COR-L47 (cell line): ENCODE measurements around the gene CDK17.
"Not testable (repeated sequence)": the region's sequence is repeated elsewhere in the genome, so short reads cannot be mapped to it uniquely, and the experiment has no call there.

Source experiments
- DNase-seq: peaks from one replicate; lab custom pipeline; 2025; lab: John Stamatoyannopoulos, UW

The CDK17 gene

GRCh38 chr12:96417688-96418087, 17.4 kb upstream of the CDK17 start:
- not testable (repeated sequence) for DNase-seq

DNA sequence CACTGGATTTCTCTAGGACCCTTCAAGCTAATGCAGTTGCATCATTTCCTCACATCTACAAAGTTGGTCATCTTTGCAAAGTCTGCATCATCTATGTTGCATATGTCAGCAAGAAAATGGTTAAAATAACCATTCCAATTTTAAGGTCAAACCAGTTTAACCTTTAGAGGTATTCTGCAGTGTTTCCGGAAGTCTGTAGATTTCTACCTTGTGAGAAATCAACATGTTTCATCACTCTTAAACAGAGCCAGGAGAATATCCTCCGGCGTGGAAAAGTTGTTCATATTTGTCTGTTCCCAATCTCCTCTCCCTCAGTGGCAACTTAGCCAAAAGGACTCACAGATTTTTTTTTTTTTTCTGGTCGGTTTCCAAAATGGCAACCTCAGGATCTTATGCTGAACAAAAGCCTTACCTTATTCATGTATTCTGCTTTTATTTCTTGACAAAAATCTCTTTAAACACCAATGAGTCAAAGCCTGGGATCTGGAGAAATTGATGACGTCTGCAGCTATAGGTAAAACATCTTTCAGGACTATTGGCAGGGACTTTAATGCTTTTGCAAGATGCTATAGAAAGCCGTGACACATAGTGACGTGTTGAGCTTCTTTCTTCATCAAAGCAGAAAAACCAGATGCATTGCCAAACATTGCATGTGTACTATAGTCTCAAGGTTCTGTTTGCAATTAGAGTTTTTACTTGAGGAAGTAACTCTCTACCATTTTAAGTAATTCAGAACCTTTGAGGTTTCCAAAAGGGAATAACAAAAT, 16.0 kb upstream of the CDK17 start:
- DNase-seq: no peak

DNA sequence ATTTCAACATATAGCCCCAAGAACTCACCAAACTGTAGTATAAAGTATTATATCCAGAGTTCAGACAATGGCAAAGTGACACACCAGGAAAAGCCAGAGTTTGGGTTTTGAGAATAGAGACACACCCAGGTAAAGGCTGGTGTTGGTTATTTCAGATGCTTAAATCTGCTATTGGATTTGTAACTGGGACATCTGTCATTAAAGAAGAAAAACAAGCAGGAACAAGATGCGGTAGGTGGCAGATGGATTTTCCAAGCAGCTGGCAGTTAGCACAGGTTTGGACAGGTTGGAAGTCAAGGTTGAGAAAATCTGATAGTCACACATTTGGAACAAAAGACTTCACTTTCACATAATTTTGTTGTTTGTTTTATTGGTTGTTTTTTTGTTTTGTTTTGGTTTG, 14.4 kb upstream of the CDK17 start:
- no peak for DNase-seq

GRCh38 chr12:96412431-96412830, 12.2 kb upstream of the CDK17 start:
- no peak for DNase-seq

- no peak for DNase-seq
Observed at GRCh38 chr12:96409731-96410130, 9.5 kb upstream of the CDK17 start.

DNA sequence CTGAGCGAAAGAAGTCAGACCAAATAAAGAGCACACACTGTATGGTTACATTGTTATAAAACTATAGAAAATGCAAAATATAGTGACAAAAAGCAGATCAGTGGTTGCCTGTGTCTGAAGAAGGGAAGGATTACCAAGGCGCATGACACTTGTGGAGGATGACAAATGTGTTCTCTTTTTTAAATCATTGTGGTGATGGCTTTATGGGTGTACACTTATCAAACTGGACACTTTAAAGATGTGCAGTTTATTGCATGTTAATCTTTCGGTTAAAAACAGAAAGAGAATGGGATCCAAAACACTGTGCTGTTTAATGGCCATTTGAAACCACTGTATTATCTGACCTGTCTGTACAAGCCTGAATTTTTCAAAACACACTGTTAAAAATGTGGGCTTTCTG, 8.8 kb upstream of the CDK17 start:
- no peak for DNase-seq

- not testable (repeated sequence) for DNase-seq
Observed at GRCh38 chr12:96407429-96408097, 7.3 kb upstream of the CDK17 start.

GRCh38 chr12:96404696-96405095, 4.5 kb upstream of the CDK17 start:
- no peak for DNase-seq

DNA sequence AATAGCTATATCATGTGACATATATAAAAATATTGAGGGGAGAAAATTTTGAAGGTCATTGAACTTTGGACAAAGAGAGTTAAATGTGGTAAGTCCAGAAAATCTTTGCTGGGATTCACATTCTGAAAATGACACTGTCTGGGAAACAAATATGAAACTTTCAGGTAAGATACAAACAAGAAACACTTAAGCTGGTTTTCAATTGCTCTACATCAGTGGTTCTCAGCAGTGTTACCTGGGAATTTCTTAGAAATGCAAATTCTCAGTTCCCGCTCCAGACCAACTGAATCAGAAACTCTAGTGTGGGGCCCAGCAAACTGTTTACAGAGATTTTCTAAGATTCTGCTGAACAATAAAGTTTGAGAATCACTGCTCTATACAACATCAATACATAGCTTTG, 3.6 kb upstream of the CDK17 start:
- DNase-seq: no peak

GRCh38 chr12:96402522-96402921, 2.3 kb upstream of the CDK17 start:
- DNase-seq: not testable (repeated sequence)

- DNase-seq: no peak
Observed at GRCh38 chr12:96402061-96402460, 1.8 kb upstream of the CDK17 start.

DNA sequence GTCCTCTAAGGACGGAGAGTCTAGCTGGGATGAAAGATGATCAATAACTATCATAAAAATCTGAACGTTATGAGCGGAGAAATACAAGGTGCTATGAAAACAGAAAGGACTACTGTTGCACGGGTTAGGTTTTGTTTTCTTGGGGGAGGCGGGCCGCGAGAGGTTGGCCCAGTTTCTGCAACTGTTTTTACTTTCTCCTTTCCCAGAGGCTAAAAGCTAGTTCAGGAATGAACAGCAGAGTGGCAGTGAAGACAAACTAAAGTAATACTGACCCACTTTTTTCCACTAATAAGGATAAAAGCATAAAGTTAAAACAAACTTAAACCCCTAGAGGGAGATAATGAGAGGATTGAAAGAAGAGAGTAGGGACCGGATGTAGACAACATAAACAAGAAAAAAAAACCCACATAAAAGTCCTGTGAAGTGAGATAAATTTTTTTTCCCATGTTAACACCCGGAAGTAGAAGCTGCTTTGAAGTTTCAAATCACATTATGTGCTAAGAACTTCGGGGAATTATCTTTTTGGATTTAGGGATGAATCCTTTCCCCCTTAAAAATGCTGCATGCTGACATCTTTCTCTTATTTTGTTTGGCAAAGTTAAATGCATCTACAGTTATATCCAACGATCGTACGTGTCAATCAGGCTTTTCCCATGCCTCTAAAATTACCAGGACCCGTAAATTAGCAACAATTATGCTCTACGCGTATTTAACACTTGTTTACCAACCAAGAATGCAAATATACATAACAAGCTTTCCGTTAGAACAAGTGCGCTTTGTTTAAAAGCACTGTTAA, 1.0 kb upstream of the CDK17 start:
- DNase-seq: peak; percentile 9

- DNase-seq: no peak
Observed at GRCh38 chr12:96400631-96401075, 414 bp upstream of the CDK17 start.

GRCh38 chr12:96399120-96399918, 920 bp downstream of the CDK17 start:
- peak; percentile 54 for DNase-seq

DNA sequence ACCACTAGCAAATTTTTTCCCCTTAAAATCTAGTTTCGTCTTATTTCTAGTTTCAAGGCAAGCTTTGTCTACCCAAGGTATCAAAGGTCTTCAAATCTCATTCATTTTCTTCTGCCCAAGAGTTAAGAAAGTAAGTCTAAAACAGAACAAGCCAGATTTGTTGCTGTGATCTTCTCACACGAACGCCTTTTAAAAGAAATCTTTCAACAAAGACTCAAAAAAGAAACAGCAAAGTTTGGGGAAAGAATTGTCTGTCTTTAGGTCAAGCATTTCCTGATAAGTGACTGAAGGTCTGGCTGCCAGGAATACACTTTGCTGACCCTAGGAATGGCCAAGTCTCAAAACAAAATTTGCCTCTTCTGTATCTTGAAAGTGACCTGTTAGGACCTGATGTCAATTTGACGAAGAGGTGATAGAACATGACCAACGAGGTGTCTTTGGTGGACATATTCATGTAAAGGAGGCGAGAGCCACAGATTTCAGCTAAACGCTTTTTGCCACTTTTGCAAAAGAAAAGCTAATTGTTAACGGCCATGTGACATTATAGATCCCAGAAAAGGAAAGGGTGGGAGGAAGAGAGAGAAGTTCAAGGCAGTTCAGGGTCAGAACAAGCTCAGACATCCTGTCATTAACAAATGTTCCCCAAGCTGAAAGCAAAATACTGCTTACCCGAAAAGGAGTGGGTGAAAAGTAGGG, 1.7 kb downstream of the CDK17 start:
- no peak for DNase-seq

DNA sequence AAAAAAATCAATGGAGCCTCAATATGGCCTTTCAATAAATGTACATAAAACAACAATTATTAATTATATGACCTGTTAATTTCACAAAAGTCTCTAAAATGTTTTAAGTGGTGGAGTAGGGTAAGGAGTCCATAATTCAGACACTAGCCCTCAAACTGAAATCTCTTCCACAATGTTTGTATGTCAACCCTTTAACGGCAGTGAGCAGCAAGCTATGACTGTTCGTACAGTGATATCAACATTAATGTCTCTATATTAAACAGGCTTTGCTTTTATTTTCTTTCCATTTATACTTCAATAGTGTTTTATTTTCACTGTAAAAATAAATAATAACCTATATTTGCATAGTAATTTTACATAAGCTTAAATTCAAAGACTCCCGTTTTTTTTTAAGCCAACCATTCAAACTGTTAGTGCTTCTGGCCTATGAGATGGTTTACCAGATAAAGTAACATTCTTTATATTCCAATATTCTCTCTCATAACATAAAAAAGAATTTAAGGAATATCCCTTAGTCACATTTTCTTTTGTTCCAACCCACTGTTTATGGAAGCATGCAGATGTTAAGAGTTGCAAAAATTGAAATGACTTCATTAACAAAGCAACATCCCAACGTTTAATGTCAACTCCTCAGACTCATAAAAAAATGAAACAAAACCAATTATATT, 2.3 kb downstream of the CDK17 start:
- no peak for DNase-seq

- DNase-seq: no peak
Observed at GRCh38 chr12:96396914-96397313, 3.3 kb downstream of the CDK17 start.

GRCh38 chr12:96396209-96396608, 4.0 kb downstream of the CDK17 start:
- DNase-seq: no peak

DNA sequence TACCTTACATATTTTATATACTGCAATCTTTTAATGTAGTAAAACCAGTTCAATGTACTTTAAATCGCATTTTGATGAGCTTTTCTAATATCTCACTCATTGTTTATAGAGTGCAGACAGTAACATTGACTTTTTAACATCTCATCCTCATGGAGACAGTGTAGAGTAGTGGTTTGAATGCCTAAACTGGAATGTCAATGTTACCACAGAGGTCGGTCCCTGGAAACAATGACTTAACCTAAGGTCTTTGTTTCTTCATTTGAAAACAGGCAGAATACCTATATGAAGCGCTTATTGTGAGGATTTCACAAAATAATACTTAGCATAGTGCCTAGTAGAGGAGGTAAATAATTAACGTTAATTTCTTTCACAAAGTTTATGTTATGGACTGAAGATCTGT, 5.0 kb downstream of the CDK17 start:
- DNase-seq: no peak

DNA sequence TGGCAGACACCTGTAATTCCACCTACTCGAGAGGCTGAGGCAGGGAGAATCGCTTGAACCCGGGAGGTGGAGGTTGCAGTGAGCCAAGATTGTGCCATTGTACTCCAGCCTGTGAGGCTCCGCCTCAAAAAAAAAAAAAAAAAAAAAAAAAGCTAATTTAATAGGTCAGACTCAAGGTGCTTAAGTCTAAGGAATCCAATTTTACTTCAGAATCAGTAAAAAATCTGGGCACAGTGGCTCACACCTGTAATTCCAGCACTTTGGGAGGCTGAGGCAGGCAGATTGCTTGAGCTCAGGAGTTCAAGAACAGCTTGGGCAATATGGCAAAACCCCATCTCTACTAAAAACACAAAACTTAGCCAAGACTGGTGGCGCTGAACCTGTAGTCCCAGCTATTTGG, 7.0 kb downstream of the CDK17 start:
- DNase-seq: not testable (repeated sequence)

DNA sequence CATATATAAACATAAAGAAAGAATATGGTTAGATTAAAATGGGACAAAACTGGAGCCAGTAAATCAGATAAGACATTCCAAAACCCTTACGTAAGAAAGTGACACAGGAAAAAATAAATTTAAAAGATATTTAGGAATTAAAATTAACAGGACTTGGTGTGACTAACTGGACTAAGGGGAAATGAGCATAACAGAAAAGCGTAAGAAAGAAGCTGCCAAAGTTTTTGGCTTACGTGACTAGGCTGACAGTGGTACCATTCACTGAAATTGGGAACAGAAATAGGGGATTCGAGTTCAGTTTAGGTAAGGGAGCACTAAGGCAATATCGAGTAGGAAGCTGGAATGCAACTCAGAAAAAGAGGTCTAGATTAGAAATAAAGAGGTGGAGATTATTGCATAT, 7.8 kb downstream of the CDK17 start:
- no peak for DNase-seq
